ENCODE results near the gene NUDT8.
"Not testable (repeated sequence)": the region's sequence is repeated elsewhere in the genome, so short reads cannot be mapped to it uniquely, and the experiment has no call there.

The NUDT8 gene

GRCh38 chr11:67629386-67630227 lies at the start of gene NUDT8:
Gene NUDT8, minus strand, starts transcription at chr11:67629937. Its CDS starts 26 bp downstream, at chr11:67629911.
- DNase-seq, result peak; percentile 89

GRCh38 chr11:67675058-67675747 lies 45.5 kb upstream of the NUDT8 start:
- no peak for DNase-seq

GRCh38 chr11:67674442-67674871 lies 44.7 kb upstream of the NUDT8 start, which contains the start of gene ALDH3B2:
Gene ALDH3B2, minus strand, starts transcription at chr11:67674623. Its CDS starts 7,688 bp downstream, at chr11:67666935.
- no peak for DNase-seq

GRCh38 chr11:67673902-67674301 lies 44.2 kb upstream of the NUDT8 start:
- DNase-seq, result no peak

- no peak for DNase-seq
Observed at GRCh38 chr11:67673358-67673757, 43.6 kb upstream of the NUDT8 start.

GRCh38 chr11:67671211-67671520 lies 41.4 kb upstream of the NUDT8 start:
- DNase-seq, result no peak

- DNase-seq, result no peak
Observed at GRCh38 chr11:67670316-67671210, 40.8 kb upstream of the NUDT8 start.

- no peak for DNase-seq
Observed at GRCh38 chr11:67668192-67668551, 38.4 kb upstream of the NUDT8 start.

- DNase-seq, result no peak
Observed at GRCh38 chr11:67667490-67668191, 37.9 kb upstream of the NUDT8 start.

- DNase-seq, result no peak
Observed at GRCh38 chr11:67666676-67667489, 37.1 kb upstream of the NUDT8 start.

GRCh38 chr11:67666303-67666645 lies 36.5 kb upstream of the NUDT8 start:
- DNase-seq, result no peak

GRCh38 chr11:67665541-67666302 lies 36.0 kb upstream of the NUDT8 start:
- DNase-seq, result no peak

- DNase-seq, result no peak
Observed at GRCh38 chr11:67664696-67665540, 35.2 kb upstream of the NUDT8 start.

- no peak for DNase-seq
Observed at GRCh38 chr11:67664213-67664585, 34.5 kb upstream of the NUDT8 start.

GRCh38 chr11:67663532-67664212 lies 33.9 kb upstream of the NUDT8 start:
- no peak for DNase-seq

- no peak for DNase-seq
Observed at GRCh38 chr11:67662835-67663531, 33.2 kb upstream of the NUDT8 start.

- no peak for DNase-seq
Observed at GRCh38 chr11:67662142-67662834, 32.6 kb upstream of the NUDT8 start.

GRCh38 chr11:67660752-67661151 lies 31.0 kb upstream of the NUDT8 start:
- DNase-seq, result not testable (repeated sequence)
